Stimulated activated CD8-positive, alpha-beta memory T cell treated with anti-CD3 and anti-CD28 coated beads, Interleukin-12 subunit alpha, Interleukin-12 subunit beta, amount 100 ng/mL, for 4 hours (primary cell): ENCODE measurements around the gene FAM50A.

ENCODE experiments used
- DNase-seq: peaks from one replicate; pipeline ENCODE4 v3.0.0-alpha.2; 2020; ENCODE audit warnings: low read depth

FAM50A gene

GRCh38 chrX:154465601-154466000 is 21.7 kb downstream of the FAM50A start:
- no peak for DNase-seq

- DNase-seq, result no peak
These were observed 22.1 kb downstream of the FAM50A start for GRCh38 chrX:154466036-154466435.

GRCh38 chrX:154466907-154467306 is 23.0 kb downstream of the FAM50A start:
- no peak for DNase-seq

- DNase-seq, result no peak
These were observed 23.6 kb downstream of the FAM50A start for GRCh38 chrX:154467556-154467955.

GRCh38 chrX:154468217-154468616 is 24.3 kb downstream of the FAM50A start:
- no peak for DNase-seq

GRCh38 chrX:154469114-154469513 is 25.2 kb downstream of the FAM50A start:
- no peak for DNase-seq

- DNase-seq, result no peak
These were observed 25.9 kb downstream of the FAM50A start for GRCh38 chrX:154469880-154470279.

- no peak for DNase-seq
These were observed 26.5 kb downstream of the FAM50A start for GRCh38 chrX:154470434-154470833.

- no peak for DNase-seq
These were observed 27.1 kb downstream of the FAM50A start for GRCh38 chrX:154470914-154471568.

- DNase-seq, result no peak
These were observed 28.1 kb downstream of the FAM50A start for GRCh38 chrX:154471839-154472684.

GRCh38 chrX:154472685-154473632 is 29.0 kb downstream of the FAM50A start:
- no peak for DNase-seq

- DNase-seq, result no peak
These were observed 29.7 kb downstream of the FAM50A start for GRCh38 chrX:154473683-154474082.

GRCh38 chrX:154476821-154477220 is 32.9 kb downstream of the FAM50A start:
- DNase-seq, result no peak

- DNase-seq, result no peak
These were observed 34.0 kb downstream of the FAM50A start for GRCh38 chrX:154477891-154478477.

- DNase-seq, result peak; percentile 88
These were observed 35.0 kb downstream of the FAM50A start, which contains the start of gene LAGE3 for GRCh38 chrX:154478728-154479622. LAGE3 (minus strand) TSS chrX:154479281; CDS start chrX:154478915, 366 bp downstream.

GRCh38 chrX:154481195-154481594 is 37.3 kb downstream of the FAM50A start:
- no peak for DNase-seq

GRCh38 chrX:154481911-154482601 is 38.1 kb downstream of the FAM50A start:
- no peak for DNase-seq

- DNase-seq, result no peak
These were observed 38.8 kb downstream of the FAM50A start for GRCh38 chrX:154482786-154483185.

GRCh38 chrX:154483325-154483724 is 39.4 kb downstream of the FAM50A start:
- DNase-seq, result no peak
